ENCODE measurements around the gene MSLN.
A peak's percentile ranks its signal among the peaks of the same experiment; 100 is the strongest.

The MSLN gene

GRCh38 chr16:715477-716199, 44.9 kb upstream of the MSLN start:
- Histone ChIP-seq H3K4me3 (peak overlapping the region; percentile 85), H3K27ac (peak overlapping the region in 1 of 2 donors; percentile 54)
- TF ChIP-seq, protein P1, sequence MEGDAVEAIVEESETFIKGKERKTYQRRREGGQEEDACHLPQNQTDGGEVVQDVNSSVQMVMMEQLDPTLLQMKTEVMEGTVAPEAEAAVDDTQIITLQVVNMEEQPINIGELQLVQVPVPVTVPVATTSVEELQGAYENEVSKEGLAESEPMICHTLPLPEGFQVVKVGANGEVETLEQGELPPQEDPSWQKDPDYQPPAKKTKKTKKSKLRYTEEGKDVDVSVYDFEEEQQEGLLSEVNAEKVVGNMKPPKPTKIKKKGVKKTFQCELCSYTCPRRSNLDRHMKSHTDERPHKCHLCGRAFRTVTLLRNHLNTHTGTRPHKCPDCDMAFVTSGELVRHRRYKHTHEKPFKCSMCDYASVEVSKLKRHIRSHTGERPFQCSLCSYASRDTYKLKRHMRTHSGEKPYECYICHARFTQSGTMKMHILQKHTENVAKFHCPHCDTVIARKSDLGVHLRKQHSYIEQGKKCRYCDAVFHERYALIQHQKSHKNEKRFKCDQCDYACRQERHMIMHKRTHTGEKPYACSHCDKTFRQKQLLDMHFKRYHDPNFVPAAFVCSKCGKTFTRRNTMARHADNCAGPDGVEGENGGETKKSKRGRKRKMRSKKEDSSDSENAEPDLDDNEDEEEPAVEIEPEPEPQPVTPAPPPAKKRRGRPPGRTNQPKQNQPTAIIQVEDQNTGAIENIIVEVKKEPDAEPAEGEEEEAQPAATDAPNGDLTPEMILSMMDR (IDR thresholded peaks at IDR 0.05): no peak
- no peak for DNase-seq (ENCODE audit: low spot score)

- no peak for DNase-seq (ENCODE audit: low spot score)
- peak overlapping the region; percentile 85 for H3K4me3 ChIP-seq
- H3K27ac ChIP-seq: no peak overlapping the region
- TF ChIP-seq, protein P1 (IDR thresholded peaks at IDR 0.05): no peak
These were observed 44.4 kb upstream of the MSLN start for GRCh38 chr16:716200-716568.

- DNase-seq (ENCODE audit: low spot score): no peak
- TF ChIP-seq, protein P1 (IDR thresholded peaks at IDR 0.05): no peak
- Histone ChIP-seq H3K4me3 (peak overlapping the region; percentile 85), H3K27ac (no peak overlapping the region)
These were observed 43.7 kb upstream of the MSLN start for GRCh38 chr16:716768-717325.

GRCh38 chr16:717450-718245, 42.9 kb upstream of the MSLN start:
- TF ChIP-seq, protein P1 (IDR thresholded peaks at IDR 0.05): no peak
- Histone ChIP-seq H3K27ac (no peak overlapping the region), H3K4me3 (no peak overlapping the region)
- no peak for DNase-seq (ENCODE audit: low spot score)

- no peak overlapping the region for H3K4me3 ChIP-seq
- DNase-seq (ENCODE audit: low spot score): no peak
- TF ChIP-seq, protein P1 (IDR thresholded peaks at IDR 0.05): no peak
- H3K27ac ChIP-seq: no peak overlapping the region
These were observed 42.1 kb upstream of the MSLN start for GRCh38 chr16:718389-718788.

- TF ChIP-seq, protein P1 (IDR thresholded peaks at IDR 0.05): no peak
- no peak for DNase-seq (ENCODE audit: low spot score)
- H3K4me3 ChIP-seq: no peak overlapping the region
- no peak overlapping the region for H3K27ac ChIP-seq
These were observed 41.6 kb upstream of the MSLN start for GRCh38 chr16:718922-719321.

Measured in coronary artery (tissue), 2 donors.